ENCODE results near the gene FCRL2. TPM values are rescaled to one million over a fixed set of nuclear protein-coding genes. Genes with fewer than 3 reads are reported as not detected.

The FCRL2 gene
- total RNA-seq, 1 experiment from 2014 or later = not detected

DNA sequence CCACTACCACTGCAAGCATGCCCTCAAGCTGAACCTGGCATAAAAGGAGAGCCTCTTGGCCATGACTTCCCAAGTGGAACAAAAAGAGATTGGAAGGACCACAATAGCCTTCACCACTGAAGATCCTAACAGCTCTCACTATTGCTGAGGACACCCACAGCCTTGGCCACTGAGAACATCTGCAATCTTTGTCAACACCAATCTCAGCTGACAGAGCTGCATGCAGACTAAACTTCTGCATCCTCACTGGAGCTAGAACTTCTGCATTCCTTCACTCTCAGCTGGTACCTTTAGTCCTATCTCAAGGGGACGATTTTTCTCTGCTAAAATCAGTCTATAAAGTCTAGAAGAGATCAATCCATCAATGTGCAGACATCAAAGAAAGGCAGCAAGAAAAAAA, 8.3 kb upstream of the FCRL2 start:
- no peak for DNase-seq
- POLR2A ChIA-PET (ENCODE audit: unreplicated experiment) = no interaction called here
- TF ChIP-seq, protein P1, sequence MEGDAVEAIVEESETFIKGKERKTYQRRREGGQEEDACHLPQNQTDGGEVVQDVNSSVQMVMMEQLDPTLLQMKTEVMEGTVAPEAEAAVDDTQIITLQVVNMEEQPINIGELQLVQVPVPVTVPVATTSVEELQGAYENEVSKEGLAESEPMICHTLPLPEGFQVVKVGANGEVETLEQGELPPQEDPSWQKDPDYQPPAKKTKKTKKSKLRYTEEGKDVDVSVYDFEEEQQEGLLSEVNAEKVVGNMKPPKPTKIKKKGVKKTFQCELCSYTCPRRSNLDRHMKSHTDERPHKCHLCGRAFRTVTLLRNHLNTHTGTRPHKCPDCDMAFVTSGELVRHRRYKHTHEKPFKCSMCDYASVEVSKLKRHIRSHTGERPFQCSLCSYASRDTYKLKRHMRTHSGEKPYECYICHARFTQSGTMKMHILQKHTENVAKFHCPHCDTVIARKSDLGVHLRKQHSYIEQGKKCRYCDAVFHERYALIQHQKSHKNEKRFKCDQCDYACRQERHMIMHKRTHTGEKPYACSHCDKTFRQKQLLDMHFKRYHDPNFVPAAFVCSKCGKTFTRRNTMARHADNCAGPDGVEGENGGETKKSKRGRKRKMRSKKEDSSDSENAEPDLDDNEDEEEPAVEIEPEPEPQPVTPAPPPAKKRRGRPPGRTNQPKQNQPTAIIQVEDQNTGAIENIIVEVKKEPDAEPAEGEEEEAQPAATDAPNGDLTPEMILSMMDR (conservative IDR thresholded peaks at IDR 0.05) = no peak
- no peak for TF ChIP-seq EZH2 (IDR thresholded peaks at IDR 0.05; ENCODE audit: low read depth)
- Histone ChIP-seq H3F3A (ENCODE audit: insufficient read depth, low read depth) (no peaks in the 10 kb centered on the region), H3K27ac (no peak overlapping the region), H3K9me3 (ENCODE audit: insufficient read depth, low read depth) (no peaks in the 10 kb centered on the region), H4K20me1 (ENCODE audit: insufficient read depth) (no peaks in the 10 kb centered on the region), H3K36me3 (ENCODE audit: low read depth) (no peaks in the 10 kb centered on the region), H3K4me3 (no peak overlapping the region), H3K4me1 (replicated peaks; ENCODE audit: insufficient read depth) (no peaks in the 10 kb centered on the region), H3K4me2 (no peak overlapping the region), H2AFZ (no peak overlapping the region), H3K27me3 (ENCODE audit: insufficient read depth, low read depth) (no peaks in the 10 kb centered on the region), H3K9me2 (ENCODE audit: insufficient read depth) (no peaks in the 10 kb centered on the region; the same call in 1 of the 2 replicates), H3K79me2 (ENCODE audit: low read depth) (no peaks in the 10 kb centered on the region)
- BruUV-seq (replicated peaks) = no TSS peak
- intact Hi-C loops (cut with micrococcal nuclease; ENCODE audit: unreplicated experiment) = no loop called here
- CTCF ChIA-PET = no interaction called here

DNA sequence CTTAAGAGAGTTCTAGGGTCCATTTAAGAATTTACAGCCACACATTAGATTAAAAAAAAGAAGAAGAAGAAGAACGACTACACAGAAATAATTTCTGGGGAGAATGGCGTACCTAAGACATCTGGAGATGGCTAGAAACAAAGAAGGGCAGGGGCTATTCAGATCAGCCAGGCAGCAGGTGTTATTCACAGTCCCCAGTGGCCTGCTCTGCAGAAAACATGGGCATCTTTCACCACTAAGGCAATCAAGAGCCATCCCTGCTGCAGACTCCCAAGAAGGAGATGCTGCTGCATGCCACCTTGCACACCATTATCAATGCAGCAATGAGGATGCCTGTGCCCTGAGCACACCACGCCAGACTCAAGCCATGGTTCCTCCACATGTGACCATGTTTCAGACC, 7.9 kb upstream of the FCRL2 start:
- Histone ChIP-seq H4K20me1 (ENCODE audit: insufficient read depth) (no peaks in the 10 kb centered on the region), H3K79me2 (ENCODE audit: low read depth) (no peaks in the 10 kb centered on the region), H3K27ac (no peak overlapping the region), H3K9me2 (ENCODE audit: insufficient read depth) (no peaks in the 10 kb centered on the region; the same call in 1 of the 2 replicates), H3K36me3 (ENCODE audit: low read depth) (no peaks in the 10 kb centered on the region), H3K4me2 (no peak overlapping the region), H3K4me1 (replicated peaks; ENCODE audit: insufficient read depth) (no peaks in the 10 kb centered on the region), H3K4me3 (no peak overlapping the region), H3K27me3 (ENCODE audit: insufficient read depth, low read depth) (no peaks in the 10 kb centered on the region), H3F3A (ENCODE audit: insufficient read depth, low read depth) (no peaks in the 10 kb centered on the region), H2AFZ (no peak overlapping the region), H3K9me3 (ENCODE audit: insufficient read depth, low read depth) (no peaks in the 10 kb centered on the region)
- no peak for TF ChIP-seq EZH2 (IDR thresholded peaks at IDR 0.05; ENCODE audit: low read depth)
- TF ChIP-seq, protein P1 (conservative IDR thresholded peaks at IDR 0.05) = no peak
- BruUV-seq (replicated peaks) = no TSS peak
- no peak for DNase-seq
- ChIA-PET POLR2A (ENCODE audit: unreplicated experiment) (no interaction called here), CTCF (no interaction called here)
- intact Hi-C loops (cut with micrococcal nuclease; ENCODE audit: unreplicated experiment) = no loop called here

DNA sequence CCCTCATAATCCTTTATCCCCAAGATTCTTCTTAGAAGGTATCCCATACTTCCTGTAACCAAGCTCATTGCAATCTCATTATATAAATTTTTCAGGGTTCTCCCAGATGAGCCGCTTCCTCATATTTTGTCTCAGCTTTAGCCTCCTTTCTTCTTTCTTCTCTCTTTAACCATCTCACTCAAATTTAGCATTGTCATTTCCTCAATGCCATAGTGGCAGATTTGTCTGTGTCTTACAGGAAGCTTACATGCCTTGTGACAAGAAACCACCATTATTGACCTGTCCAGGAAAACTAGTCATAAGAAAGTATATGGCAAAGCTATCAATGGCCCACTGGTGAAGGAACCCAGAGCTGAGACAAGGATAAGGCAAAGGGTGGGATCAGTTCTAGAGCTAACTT, 6.0 kb upstream of the FCRL2 start:
- H3K9me2 ChIP-seq (ENCODE audit: insufficient read depth) = no peaks in the 10 kb centered on the region
- H3K27me3 ChIP-seq (ENCODE audit: insufficient read depth, low read depth) = no peaks in the 10 kb centered on the region
- H3K79me2 ChIP-seq (ENCODE audit: low read depth) = no peaks in the 10 kb centered on the region
- no peaks in the 10 kb centered on the region for H3K36me3 ChIP-seq (ENCODE audit: low read depth)
- no peak overlapping the region for H2AFZ ChIP-seq
- no peak overlapping the region for H3K4me2 ChIP-seq
- TF ChIP-seq EZH2 (IDR thresholded peaks at IDR 0.05; ENCODE audit: low read depth) = no peak
- TF ChIP-seq, protein P1 (conservative IDR thresholded peaks at IDR 0.05) = no peak
- intact Hi-C loops (cut with micrococcal nuclease; ENCODE audit: unreplicated experiment) = no loop called here
- H3K27ac ChIP-seq = no peak overlapping the region
- DNase-seq = no peak
- no peaks in the 10 kb centered on the region for H3K9me3 ChIP-seq (ENCODE audit: insufficient read depth, low read depth)
- ChIA-PET POLR2A (ENCODE audit: unreplicated experiment) (no interaction called here), CTCF (no interaction called here)
- H3K4me1 ChIP-seq (replicated peaks; ENCODE audit: insufficient read depth) = no peaks in the 10 kb centered on the region
- H3F3A ChIP-seq (ENCODE audit: insufficient read depth, low read depth) = no peaks in the 10 kb centered on the region
- no peak overlapping the region for H3K4me3 ChIP-seq
- BruUV-seq (replicated peaks) = no TSS peak
- H4K20me1 ChIP-seq (ENCODE audit: insufficient read depth) = no peaks in the 10 kb centered on the region
